Glutamatergic neuron (in vitro differentiated cells): Measurements from ENCODE around the gene ST8SIA2. TPM values are rescaled to one million over a fixed set of nuclear protein-coding genes. Genes with fewer than 3 reads are reported as not detected.

Experiments used
- DNase-seq: peaks from one replicate; pipeline ENCODE4 v3.0.0; 2022
- H3K27ac Mint-ChIP-seq: one replicate; pipeline ENCODE4 v1.8.0; 2020; ENCODE audit warnings: mild to moderate bottlenecking, mixed read lengths, inconsistent platforms; ENCODE audit not compliant: unreplicated experiment
- H3K27me3 Mint-ChIP-seq: one replicate; pipeline ENCODE4 v1.8.0; 2020; ENCODE audit warnings: mild to moderate bottlenecking, moderate library complexity, mixed read lengths, inconsistent platforms; ENCODE audit not compliant: unreplicated experiment
- H3K36me3 Mint-ChIP-seq: one replicate; pipeline ENCODE4 v1.8.0; 2020; ENCODE audit warnings: mild to moderate bottlenecking, mixed read lengths, inconsistent platforms; ENCODE audit not compliant: unreplicated experiment
- H3K4me1 Mint-ChIP-seq: one replicate; pipeline ENCODE4 v1.8.0; 2020; ENCODE audit warnings: mild to moderate bottlenecking, low read depth, mixed read lengths, inconsistent platforms; ENCODE audit not compliant: unreplicated experiment
- H3K4me3 Mint-ChIP-seq: one replicate; pipeline ENCODE4 v1.8.0; 2020; ENCODE audit warnings: mild to moderate bottlenecking, mixed read lengths, inconsistent platforms; ENCODE audit not compliant: unreplicated experiment
- H3K9me3 Mint-ChIP-seq: one replicate; pipeline ENCODE4 v1.8.0; 2020; ENCODE audit warnings: mild to moderate bottlenecking, moderate library complexity, mixed read lengths, inconsistent platforms; ENCODE audit not compliant: unreplicated experiment
- total RNA-seq: library from RNA; stranded (reverse); fragmentation: NEBNext Ultra II Directional; extraction: Animal tissue kit (Norgen Biotek cat#: 25700); gene quantifications from one replicate; pipeline ENCODE4 v1.2.1, GENCODE V29; 2021; ENCODE audit not compliant: unreplicated experiment
- TF ChIP-seq, protein P1 (sequence below): fragments of 200-600 bp; sonication (generic); IDR thresholded peaks from one replicate; pipeline ENCODE4 v1.5.0; 2021; ENCODE audit not compliant: partially characterized antibody, unreplicated experiment

The ST8SIA2 gene
- total RNA-seq, 1 donor from 2014 or later, result 30.4 TPM

DNA sequence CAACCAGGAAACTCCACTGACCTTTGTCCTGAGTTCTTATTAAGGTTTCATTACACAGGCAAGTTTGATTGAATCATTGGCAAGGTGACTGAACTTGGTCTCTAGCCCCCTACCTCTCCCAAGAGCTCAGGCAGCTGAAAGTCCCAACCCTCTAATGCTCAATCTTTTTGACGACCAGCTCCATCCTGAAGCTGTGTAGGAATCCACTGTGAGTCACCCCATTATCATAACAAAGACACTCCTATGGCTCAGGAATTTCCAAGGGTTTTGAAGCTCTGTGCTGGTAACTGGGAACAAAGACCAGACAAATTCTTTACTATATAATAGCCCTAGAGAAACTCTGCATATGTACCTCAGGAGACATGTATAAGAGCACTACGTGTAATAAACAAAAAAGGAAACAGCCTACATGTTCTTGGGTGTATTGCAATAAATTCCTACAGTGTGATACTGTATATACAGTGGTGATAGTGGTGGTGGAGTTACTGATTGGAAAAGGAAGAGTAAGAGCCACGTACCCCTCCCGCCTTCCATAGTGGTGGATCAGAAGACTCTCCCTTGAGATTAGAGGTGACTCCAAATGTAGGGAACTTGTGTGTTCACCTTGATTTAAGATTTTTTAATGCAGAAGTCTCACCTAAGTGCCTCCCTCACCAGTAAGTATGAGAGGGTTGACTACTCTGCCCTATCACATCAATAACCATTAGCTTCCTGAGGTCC lies 116.6 kb downstream of the ST8SIA2 start:
- Mint-ChIP-seq H3K4me3 (no peak overlapping the region), H3K4me1 (no peaks in the 10 kb centered on the region), H3K27ac (no peak overlapping the region), H3K9me3 (peaks cover 4% of the 10 kb centered on the region), H3K36me3 (peaks cover 29% of the 10 kb centered on the region), H3K27me3 (peaks cover 2% of the 10 kb centered on the region)
- DNase-seq, result no peak
- TF ChIP-seq, protein P1, sequence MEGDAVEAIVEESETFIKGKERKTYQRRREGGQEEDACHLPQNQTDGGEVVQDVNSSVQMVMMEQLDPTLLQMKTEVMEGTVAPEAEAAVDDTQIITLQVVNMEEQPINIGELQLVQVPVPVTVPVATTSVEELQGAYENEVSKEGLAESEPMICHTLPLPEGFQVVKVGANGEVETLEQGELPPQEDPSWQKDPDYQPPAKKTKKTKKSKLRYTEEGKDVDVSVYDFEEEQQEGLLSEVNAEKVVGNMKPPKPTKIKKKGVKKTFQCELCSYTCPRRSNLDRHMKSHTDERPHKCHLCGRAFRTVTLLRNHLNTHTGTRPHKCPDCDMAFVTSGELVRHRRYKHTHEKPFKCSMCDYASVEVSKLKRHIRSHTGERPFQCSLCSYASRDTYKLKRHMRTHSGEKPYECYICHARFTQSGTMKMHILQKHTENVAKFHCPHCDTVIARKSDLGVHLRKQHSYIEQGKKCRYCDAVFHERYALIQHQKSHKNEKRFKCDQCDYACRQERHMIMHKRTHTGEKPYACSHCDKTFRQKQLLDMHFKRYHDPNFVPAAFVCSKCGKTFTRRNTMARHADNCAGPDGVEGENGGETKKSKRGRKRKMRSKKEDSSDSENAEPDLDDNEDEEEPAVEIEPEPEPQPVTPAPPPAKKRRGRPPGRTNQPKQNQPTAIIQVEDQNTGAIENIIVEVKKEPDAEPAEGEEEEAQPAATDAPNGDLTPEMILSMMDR, result no peak
